HG02571 (cell line): ENCODE results near the gene CD160.

Source experiments
- ATAC-seq: cut with Tn5 transposase; IDR thresholded peaks from one replicate; pipeline ENCODE4 v1.9.1; 2021; ENCODE audit warnings: mild to moderate bottlenecking, moderate library complexity; ENCODE audit not compliant: unreplicated experiment

CD160 gene

DNA sequence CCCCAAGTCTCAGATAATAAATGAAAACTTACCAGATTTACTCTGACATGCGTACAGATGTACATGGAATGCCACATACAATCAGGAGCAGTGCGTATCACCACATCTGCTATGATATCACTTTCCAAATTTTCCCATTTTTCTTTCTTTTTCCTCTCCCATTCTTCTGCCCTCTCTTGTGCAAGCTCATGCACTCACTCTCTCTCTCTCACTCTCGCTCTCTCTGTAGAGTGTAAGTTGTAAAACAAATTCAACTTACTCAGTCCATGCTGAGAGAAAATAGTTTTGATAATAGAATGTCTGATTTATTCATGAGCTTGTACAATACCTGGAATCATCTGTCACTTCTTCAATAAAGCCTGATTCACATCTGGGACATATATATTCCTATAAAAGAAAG, 69.3 kb downstream of the CD160 start:
- no peak for ATAC-seq
